NCI-H510A treated with DMSO at 0.1 percent for 48 hours (cell line): ENCODE data around the gene LSMEM2.
A peak's percentile ranks its signal among the peaks of the same experiment; 100 is the strongest.
"Not testable (repeated sequence)": the region's sequence is repeated elsewhere in the genome, so short reads cannot be mapped to it uniquely, and the experiment has no call there.

Source experiments
- DNase-seq: peaks from one replicate; lab custom pipeline; 2025; lab: John Stamatoyannopoulos, UW

Gene LSMEM2

GRCh38 chr3:50264964-50265485 is 13.9 kb upstream of the LSMEM2 start:
- DNase-seq = no peak

DNA sequence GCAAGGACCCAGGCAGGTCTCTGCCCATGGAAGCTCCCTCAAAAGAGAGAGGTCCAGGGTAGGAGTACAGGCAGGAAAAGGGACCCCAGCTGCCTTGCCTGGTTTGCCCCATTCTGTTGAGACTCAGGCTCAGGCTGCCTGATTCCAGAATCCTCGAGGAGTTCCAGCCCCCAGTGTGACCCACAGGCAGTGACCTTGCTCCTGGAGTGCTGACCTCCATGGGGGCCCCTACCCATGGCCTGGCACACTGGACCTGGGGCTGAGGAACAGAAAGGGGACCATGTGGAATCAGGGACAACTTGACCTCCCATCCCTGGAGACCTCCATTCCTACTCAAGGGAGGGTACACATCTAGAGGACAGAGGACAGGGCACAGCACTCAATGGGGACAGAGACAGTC is 13.3 kb upstream of the LSMEM2 start:
- no peak for DNase-seq

- no peak for DNase-seq
Measured at GRCh38 chr3:50266017-50266416, 12.9 kb upstream of the LSMEM2 start.

GRCh38 chr3:50266836-50267235 is 12.1 kb upstream of the LSMEM2 start:
- no peak for DNase-seq

DNA sequence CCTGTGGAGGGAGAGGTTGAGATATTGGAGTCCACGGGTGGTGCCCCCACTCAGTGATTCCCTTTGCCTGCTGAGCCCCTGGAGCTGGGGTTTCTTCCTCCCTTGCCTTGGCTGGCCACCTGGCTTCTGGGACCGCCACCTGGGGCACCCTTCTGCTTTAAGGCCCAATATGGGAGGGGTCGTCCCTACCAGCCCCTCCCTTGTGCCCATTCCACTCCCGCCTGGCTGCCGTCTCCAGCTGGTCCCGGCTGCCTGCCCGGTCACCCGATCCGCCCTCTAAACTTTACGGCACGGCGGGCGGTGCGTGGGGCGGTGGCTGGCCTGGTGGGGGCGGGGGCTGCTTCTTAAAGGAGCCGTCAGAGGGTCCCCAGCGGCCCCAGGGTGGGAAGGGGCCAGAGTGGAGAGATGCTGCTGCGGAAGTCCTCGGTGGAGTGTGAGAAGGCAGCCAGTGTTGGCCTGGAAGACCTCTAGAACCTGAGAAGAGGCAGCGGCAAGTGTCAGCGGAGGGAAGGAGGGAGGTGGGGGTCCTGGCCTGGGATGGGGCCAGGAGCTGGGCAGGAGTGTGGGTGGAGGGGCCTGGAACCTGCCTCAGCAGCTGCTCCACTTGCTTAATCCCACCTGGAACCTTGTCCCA is 11.5 kb upstream of the LSMEM2 start:
- DNase-seq = no peak

DNA sequence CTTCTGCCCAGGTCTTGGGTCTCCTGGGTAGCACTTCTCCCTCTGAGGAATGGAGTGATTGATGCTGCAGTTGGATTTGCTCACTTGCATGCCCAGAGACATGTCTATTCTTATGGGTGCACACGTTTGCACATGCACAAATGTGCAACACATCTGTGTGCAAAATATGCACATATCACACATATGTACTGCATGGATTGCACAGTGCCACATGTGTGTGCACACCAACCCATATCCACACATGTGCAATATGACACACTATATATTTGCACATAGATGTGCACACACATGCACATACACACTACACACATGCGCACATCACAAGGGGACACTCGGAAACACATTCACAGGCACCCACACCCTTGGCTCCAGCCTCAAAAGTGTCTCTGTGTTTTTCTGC is 10.6 kb upstream of the LSMEM2 start:
- DNase-seq = no peak

GRCh38 chr3:50268703-50269451 is 10.0 kb upstream of the LSMEM2 start, which contains the start of gene SEMA3B:
Gene SEMA3B (plus strand): TSS chr3:50269147. CDS start chr3:50269241, 94 bp downstream.
- no peak for DNase-seq

DNA sequence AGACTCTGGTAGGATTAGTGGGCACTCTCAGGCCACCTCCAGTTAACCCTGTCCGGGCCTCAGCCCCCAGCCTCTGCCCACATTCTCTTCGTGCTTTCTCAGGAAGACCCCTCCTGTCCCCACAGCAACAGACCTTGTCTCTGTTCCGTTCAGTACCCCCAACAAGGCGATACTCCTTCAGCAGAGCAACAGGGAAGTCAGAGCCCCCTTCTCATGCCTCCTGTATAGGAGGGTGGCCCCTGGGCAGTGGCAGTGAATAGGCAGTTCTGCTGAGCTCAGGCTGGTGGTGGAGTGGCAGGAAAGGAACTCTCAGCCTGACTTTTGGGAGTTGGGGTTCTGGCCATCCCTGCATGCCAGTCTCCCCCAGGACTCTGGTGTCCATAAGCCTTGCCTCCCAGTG is 9.4 kb upstream of the LSMEM2 start:
- no peak for DNase-seq

GRCh38 chr3:50269977-50270413 is 8.9 kb upstream of the LSMEM2 start:
- DNase-seq = no peak

GRCh38 chr3:50270422-50271224 is 8.3 kb upstream of the LSMEM2 start:
- no peak for DNase-seq

- no peak for DNase-seq
Measured at GRCh38 chr3:50271314-50271936, 7.5 kb upstream of the LSMEM2 start.

DNA sequence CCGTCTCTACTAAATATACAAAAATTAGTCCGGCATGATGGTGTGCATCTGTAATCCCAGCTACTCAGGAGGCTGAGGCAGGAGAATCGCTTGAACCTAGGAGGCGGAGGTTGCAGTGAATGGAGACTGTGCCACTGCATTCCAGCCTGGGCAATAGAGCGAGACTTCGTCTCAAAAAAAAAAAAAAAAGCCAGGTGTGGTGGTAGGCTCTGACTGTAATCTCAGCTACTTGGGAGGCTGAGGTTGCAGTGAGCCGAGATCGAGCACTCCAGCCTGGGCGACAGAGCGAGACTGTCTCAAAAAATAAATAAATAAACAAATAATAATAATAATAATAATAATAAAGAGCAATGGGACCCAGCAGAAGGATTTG is 6.4 kb upstream of the LSMEM2 start:
- not testable (repeated sequence) for DNase-seq

GRCh38 chr3:50272911-50273688 is 5.8 kb upstream of the LSMEM2 start:
- DNase-seq = peak; percentile 62

GRCh38 chr3:50273689-50274065 is 5.2 kb upstream of the LSMEM2 start:
- DNase-seq = no peak

- peak; percentile 47 for DNase-seq
Measured at GRCh38 chr3:50274371-50275104, 4.3 kb upstream of the LSMEM2 start.

DNA sequence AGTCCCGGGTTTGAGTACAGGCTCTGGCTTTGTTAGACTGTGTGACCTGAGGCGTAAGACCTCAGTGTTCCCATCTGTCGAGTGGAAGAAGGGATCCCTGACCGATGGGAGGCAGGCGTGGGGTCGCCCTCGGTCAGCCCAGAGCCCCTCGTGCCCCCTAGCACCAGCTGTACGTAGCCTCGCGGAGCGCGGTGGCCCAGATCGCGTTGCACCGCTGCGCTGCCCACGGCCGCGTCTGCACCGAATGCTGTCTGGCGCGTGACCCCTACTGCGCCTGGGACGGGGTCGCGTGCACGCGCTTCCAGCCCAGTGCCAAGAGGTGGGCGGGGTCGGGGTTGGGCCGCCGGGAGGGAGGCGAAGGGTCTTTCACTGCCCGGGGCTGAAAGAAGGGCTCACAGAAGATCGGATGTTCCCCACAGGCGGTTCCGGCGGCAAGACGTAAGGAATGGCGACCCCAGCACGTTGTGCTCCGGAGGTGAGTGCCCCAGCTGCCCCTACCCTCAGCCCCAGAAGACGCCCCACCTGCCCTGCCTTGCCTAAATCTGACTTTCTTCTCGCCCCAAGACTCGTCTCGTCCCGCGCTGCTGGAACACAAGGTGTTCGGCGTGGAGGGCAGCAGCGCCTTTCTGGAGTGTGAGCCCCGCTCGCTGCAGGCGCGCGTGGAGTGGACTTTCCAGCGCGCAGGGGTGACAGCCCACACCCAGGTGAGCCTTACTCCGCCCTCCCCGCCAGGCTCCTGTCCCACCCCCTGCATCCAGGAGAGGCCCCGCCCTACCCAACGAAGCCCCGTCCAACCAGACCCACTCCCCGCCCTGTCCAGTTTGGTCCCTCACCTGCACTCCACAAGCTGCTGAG is 3.5 kb upstream of the LSMEM2 start:
- DNase-seq = no peak

- peak; percentile 38 for DNase-seq
Measured at GRCh38 chr3:50275996-50276761, 2.7 kb upstream of the LSMEM2 start.

DNA sequence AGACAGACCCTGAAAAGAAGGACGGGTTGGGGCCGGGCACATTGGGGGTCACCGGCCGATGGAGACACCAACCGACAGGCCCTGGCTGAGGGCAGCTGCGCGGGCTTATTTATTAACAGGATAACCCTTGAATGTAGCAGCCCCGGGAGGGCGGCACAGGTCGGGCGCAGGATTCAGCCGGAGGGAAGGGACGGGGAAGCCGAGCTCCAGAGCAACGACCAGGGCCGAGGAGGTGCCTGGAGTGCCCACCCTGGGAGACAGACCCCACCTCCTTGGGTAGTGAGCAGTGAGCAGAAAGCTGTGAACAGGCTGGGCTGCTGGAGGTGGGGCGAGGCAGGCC is 2.2 kb upstream of the LSMEM2 start:
- no peak for DNase-seq
